Neural progenitor cell (in vitro differentiated cells): ENCODE measurements around the gene PLAAT4. TPM values are rescaled to one million over a fixed set of nuclear protein-coding genes. Genes with fewer than 3 reads are reported as not detected.
"Not testable (repeated sequence)": the region's sequence is repeated elsewhere in the genome, so short reads cannot be mapped to it uniquely, and the experiment has no call there.

Source experiments
- DNase-seq: peaks from one replicate; pipeline ENCODE4 v3.0.0-alpha.2; 2016; ENCODE audit warnings: low spot score
- H2AFZ ChIP-seq: fragments of 200-600 bp; sonication (generic); replicated peaks from 2 replicates; pipeline ENCODE4 v1.6.1; 2016; ENCODE audit warnings: antibody characterized with exemption
- H3F3A ChIP-seq: fragments of 200-600 bp; sonication (generic); 2 replicates; pipeline ENCODE4 v1.6.1; 2016; ENCODE audit warnings: antibody characterized with exemption, low read depth
- H3K27ac ChIP-seq: fragments of 200-600 bp; sonication (generic); 2 replicates; pipeline ENCODE4 v1.5.1; 2016; ENCODE audit warnings: mild to moderate bottlenecking
- H3K27me3 ChIP-seq: fragments of 200-600 bp; sonication (generic); 2 replicates; pipeline ENCODE4 v1.6.1; 2016; ENCODE audit warnings: mild to moderate bottlenecking, moderate library complexity
- H3K36me3 ChIP-seq: fragments of 200-600 bp; sonication (generic); 2 replicates; pipeline ENCODE4 v1.5.1; 2016
- H3K4me1 ChIP-seq: fragments of 200-600 bp; sonication (generic); 2 replicates; pipeline ENCODE4 v1.6.1; 2016; ENCODE audit warnings: mixed run types
- H3K4me2 ChIP-seq: fragments of 200-600 bp; sonication (generic); 2 replicates; pipeline ENCODE4 v1.6.1; 2016
- H3K4me3 ChIP-seq: fragments of 200-600 bp; sonication (generic); 2 replicates; pipeline ENCODE4 v1.5.1; 2016
- H3K79me2 ChIP-seq: fragments of 200-600 bp; sonication (generic); 2 replicates; pipeline ENCODE4 v1.6.1; 2016; ENCODE audit warnings: low read depth
- H3K9ac ChIP-seq: fragments of 200-600 bp; sonication (generic); 2 replicates; pipeline ENCODE4 v1.6.1; 2016
- H3K9me3 ChIP-seq: fragments of 200-600 bp; sonication (generic); 2 replicates; pipeline ENCODE4 v1.5.1; 2016; ENCODE audit warnings: low read depth
- H4K20me1 ChIP-seq: fragments of 200-600 bp; sonication (generic); 2 replicates; pipeline ENCODE4 v1.6.1; 2016; ENCODE audit warnings: low read depth
- H3K27ac Mint-ChIP-seq: 3 replicates; pipeline ENCODE4 v1.8.0; 2021; ENCODE audit warnings: mixed read lengths
- H3K27me3 Mint-ChIP-seq: 2 replicates; pipeline ENCODE4 v1.8.0; 2022; ENCODE audit warnings: low read depth, mild to moderate bottlenecking, inconsistent platforms, moderate library complexity, mixed read lengths; ENCODE audit not compliant: insufficient read depth
- H3K36me3 Mint-ChIP-seq: 3 replicates; pipeline ENCODE4 v1.8.0; 2021; ENCODE audit warnings: mixed read lengths
- H3K4me1 Mint-ChIP-seq: 3 replicates; pipeline ENCODE4 v1.8.0; 2021; ENCODE audit warnings: mixed read lengths
- H3K4me3 Mint-ChIP-seq: 3 replicates; pipeline ENCODE4 v1.8.0; 2021; ENCODE audit warnings: mild to moderate bottlenecking, moderate library complexity, mixed read lengths
- H3K9me3 Mint-ChIP-seq: 3 replicates; pipeline ENCODE4 v1.8.0; 2020; ENCODE audit warnings: mixed read lengths
- EZH2 ChIP-seq: fragments of 200-600 bp; sonication (generic); IDR thresholded peaks from 2 replicates; pipeline ENCODE4 v1.6.1; 2017; ENCODE audit warnings: antibody characterized with exemption, mild to moderate bottlenecking, moderate library complexity
- EZH2phosphoT487 ChIP-seq: fragments of 200-600 bp; sonication (generic); IDR thresholded peaks from 2 replicates; pipeline ENCODE4 v1.6.1; 2017; ENCODE audit warnings: antibody characterized with exemption
- total RNA-seq: library from RNA; depleted of rRNA; stranded (reverse); fragments of >200 nt; gene quantifications from 2 replicates; pipeline ENCODE4 v1.2.3, GENCODE V29; 2015; ENCODE audit warnings: low replicate concordance
- TF ChIP-seq, protein P1 (sequence below): fragments of 200-600 bp; sonication (generic); IDR thresholded peaks from 2 replicates; pipeline ENCODE4 v1.5.1; 2017; ENCODE audit warnings: antibody characterized with exemption, mild to moderate bottlenecking

The PLAAT4 gene
- total RNA-seq, 1 donor from 2014 or later: not detected

GRCh38 chr11:63548178-63548577 lies 11.6 kb downstream of the PLAAT4 start:
- Histone ChIP-seq H3F3A (no peaks in the 10 kb centered on the region), H3K27ac (no peak overlapping the region), H3K4me1 (no peaks in the 10 kb centered on the region), H3K9me3 (no peaks in the 10 kb centered on the region), H3K9ac (no peak overlapping the region), H3K27me3 (no peaks in the 10 kb centered on the region), H3K4me3 (no peak overlapping the region), H3K36me3 (no peaks in the 10 kb centered on the region), H3K79me2 (no peaks in the 10 kb centered on the region), H4K20me1 (no peaks in the 10 kb centered on the region), H3K4me2 (no peak overlapping the region), H2AFZ (no peak overlapping the region)
- peaks cover 12% of the 10 kb centered on the region for H3K4me1 Mint-ChIP-seq
- H3K9me3 Mint-ChIP-seq: no peaks in the 10 kb centered on the region
- TF ChIP-seq, protein P1, sequence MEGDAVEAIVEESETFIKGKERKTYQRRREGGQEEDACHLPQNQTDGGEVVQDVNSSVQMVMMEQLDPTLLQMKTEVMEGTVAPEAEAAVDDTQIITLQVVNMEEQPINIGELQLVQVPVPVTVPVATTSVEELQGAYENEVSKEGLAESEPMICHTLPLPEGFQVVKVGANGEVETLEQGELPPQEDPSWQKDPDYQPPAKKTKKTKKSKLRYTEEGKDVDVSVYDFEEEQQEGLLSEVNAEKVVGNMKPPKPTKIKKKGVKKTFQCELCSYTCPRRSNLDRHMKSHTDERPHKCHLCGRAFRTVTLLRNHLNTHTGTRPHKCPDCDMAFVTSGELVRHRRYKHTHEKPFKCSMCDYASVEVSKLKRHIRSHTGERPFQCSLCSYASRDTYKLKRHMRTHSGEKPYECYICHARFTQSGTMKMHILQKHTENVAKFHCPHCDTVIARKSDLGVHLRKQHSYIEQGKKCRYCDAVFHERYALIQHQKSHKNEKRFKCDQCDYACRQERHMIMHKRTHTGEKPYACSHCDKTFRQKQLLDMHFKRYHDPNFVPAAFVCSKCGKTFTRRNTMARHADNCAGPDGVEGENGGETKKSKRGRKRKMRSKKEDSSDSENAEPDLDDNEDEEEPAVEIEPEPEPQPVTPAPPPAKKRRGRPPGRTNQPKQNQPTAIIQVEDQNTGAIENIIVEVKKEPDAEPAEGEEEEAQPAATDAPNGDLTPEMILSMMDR: no peak
- no peaks in the 10 kb centered on the region for H3K36me3 Mint-ChIP-seq
- DNase-seq: no peak
- H3K4me3 Mint-ChIP-seq: no peak overlapping the region
- H3K27me3 Mint-ChIP-seq: peaks cover 7% of the 10 kb centered on the region
- no peak overlapping the region for H3K27ac Mint-ChIP-seq

DNA sequence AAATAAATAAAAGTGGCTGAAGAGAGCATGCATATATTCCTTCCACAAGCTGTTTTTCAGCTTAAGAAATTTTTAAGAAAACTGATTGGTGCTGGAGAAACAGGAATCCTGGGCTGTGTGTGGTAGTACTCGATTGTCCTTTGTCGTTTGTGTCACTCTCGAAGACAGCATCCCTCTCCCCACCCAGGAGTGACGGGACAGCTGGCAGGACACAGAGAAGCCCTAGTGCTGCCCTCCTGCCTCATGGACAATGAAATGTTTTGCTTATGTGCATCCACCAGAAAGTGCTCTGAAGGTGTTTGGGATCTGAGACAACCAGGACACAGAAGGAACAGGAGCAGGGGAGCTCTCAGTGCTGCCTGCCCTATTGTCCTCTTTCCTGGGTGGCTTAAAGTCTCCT lies 12.8 kb downstream of the PLAAT4 start:
- no peak overlapping the region for H3K4me2 ChIP-seq
- Mint-ChIP-seq H3K36me3 (no peaks in the 10 kb centered on the region), H3K4me3 (no peak overlapping the region), H3K9me3 (no peaks in the 10 kb centered on the region), H3K27me3 (peaks cover 7% of the 10 kb centered on the region), H3K27ac (peak overlapping the region; percentile 2), H3K4me1 (peaks cover 18% of the 10 kb centered on the region)
- H3K4me3 ChIP-seq: no peak overlapping the region
- H3K36me3 ChIP-seq: no peaks in the 10 kb centered on the region
- no peaks in the 10 kb centered on the region for H3K27me3 ChIP-seq
- H3K9ac ChIP-seq: no peak overlapping the region
- no peak for TF ChIP-seq EZH2
- TF ChIP-seq EZH2phosphoT487: no peak
- TF ChIP-seq, protein P1: no peak
- no peak for DNase-seq
- no peak overlapping the region for H3K27ac ChIP-seq
- H3K9me3 ChIP-seq: no peaks in the 10 kb centered on the region
- H3K4me1 ChIP-seq: no peaks in the 10 kb centered on the region
- no peaks in the 10 kb centered on the region for H3K79me2 ChIP-seq
- H4K20me1 ChIP-seq: no peaks in the 10 kb centered on the region
- H3F3A ChIP-seq: no peaks in the 10 kb centered on the region
- no peak overlapping the region for H2AFZ ChIP-seq

DNA sequence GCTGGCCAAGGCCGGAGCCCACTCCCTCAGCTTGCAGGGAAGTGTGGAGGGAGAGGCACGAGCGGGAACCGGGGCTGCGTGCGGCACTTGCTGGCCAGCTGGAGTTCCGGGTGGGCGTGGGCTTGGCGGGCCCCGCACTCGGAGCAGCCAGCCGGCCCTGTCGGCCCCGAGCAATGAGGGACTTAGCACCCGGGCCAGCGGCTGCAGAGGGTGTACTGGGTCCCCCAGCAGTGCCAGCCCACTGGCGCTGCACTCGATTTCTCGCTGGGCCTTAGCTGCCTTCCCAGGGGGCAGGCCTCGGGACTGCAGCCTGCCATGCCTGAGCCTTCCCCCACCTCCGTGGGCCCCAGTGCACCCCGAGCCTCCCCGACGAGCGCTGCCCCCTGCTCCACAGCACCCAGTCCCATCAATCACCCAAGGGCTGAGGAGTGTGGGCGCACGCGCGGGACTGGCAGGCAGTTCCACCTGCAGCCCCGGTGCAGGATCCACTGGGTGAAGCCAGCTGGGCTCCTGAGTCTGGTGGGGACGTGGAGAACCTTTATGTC lies 13.6 kb downstream of the PLAAT4 start:
- H3K4me3 ChIP-seq, H3K4me1 ChIP-seq, H3K4me3 Mint-ChIP-seq, H2AFZ ChIP-seq, H3K36me3 Mint-ChIP-seq, H3K79me2 ChIP-seq, H3K36me3 ChIP-seq, H3K9me3 Mint-ChIP-seq, H3K9me3 ChIP-seq, H3K4me2 ChIP-seq, H3K9ac ChIP-seq, H4K20me1 ChIP-seq, H3K27ac ChIP-seq, H3K27me3 ChIP-seq, DNase-seq, H3F3A ChIP-seq, H3K27ac Mint-ChIP-seq, H3K27me3 Mint-ChIP-seq: not testable (repeated sequence)
- peaks cover 24% of the 10 kb centered on the region for H3K4me1 Mint-ChIP-seq

DNA sequence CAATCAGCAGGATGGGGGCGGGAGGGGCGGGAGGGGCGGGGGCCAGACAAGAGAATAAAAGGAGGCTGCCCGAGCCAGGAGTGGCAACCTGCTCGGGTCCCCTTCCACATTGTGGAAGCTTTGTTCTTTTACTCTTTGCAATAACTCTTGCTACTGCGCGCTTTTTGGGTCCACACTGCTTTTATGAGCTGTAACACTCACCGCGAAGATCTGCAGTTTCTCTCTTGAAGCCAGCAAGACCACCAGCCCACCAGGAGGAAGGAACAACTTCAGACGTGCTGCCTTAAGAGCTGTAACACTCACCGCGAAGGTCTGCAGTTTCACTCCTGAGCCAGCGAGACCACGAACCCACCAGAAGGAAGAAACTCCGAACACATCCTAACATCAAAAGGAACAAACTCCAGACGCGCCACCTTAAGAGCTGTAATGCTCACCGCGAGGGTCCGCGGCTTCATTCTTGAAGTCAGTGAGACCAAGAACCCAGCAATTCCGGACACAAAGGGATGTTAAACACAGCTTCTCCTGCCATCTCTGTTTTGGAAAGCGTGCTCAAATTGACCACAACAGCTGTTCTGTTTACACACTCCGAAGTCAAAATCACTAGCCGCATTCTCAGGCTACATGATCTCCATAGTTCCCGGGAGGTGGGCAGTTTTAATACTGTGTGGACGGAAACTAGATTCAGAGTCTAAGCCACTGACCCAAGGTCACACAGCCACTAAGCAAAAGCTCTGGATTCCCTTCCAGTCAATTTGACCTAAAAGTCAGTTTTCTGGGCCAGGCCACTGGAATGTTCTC lies 14.7 kb downstream of the PLAAT4 start:
- no peak for DNase-seq
- Histone ChIP-seq H3K79me2 (no peaks in the 10 kb centered on the region), H2AFZ (peak overlapping the region; percentile 10), H3K27ac (no peak overlapping the region), H3K36me3 (no peaks in the 10 kb centered on the region), H3K27me3 (no peaks in the 10 kb centered on the region), H3K4me1 (peaks cover 4% of the 10 kb centered on the region), H3K9ac (no peak overlapping the region), H3K4me2 (no peak overlapping the region), H3K4me3 (no peak overlapping the region), H3F3A (no peaks in the 10 kb centered on the region), H4K20me1 (no peaks in the 10 kb centered on the region), H3K9me3 (no peaks in the 10 kb centered on the region)
- no peak for TF ChIP-seq EZH2phosphoT487
- TF ChIP-seq, protein P1: no peak
- TF ChIP-seq EZH2: no peak
- Mint-ChIP-seq H3K36me3 (no peaks in the 10 kb centered on the region), H3K27me3 (peaks cover 7% of the 10 kb centered on the region), H3K27ac (peak overlapping the region; percentile 27), H3K9me3 (no peaks in the 10 kb centered on the region), H3K4me1 (peaks cover 28% of the 10 kb centered on the region), H3K4me3 (no peak overlapping the region)
